ENCODE data around the gene ROS1.

ROS1 gene

DNA sequence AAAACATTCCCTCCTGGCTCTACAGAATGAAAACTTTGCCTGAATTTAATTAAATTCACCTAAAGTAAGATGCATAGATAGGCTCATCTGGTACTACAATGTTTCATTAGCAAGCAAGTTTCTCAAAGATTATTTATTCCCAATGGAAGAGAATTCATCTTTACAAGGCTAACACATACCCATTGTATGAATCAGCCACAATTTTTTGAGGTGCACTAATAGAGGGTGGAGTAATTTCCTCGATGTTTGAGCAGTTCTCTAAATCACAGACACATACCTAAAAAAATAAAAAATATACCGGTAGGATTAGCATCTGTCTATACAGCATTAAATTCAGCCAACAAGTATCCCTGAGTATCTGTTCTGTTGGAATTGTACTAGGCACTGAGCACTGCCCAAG lies 32.7 kb downstream of the ROS1 start:
- Histone ChIP-seq H3K4me1 (ENCODE audit: control insufficient read depth in 1 of 2, insufficient read depth in 1 of 2, low read depth in 1 of 2, low read length in 1 of 2) (no peaks in the 10 kb centered on the region), H3K27ac (no peak overlapping the region), H3K9me3 (no peaks in the 10 kb centered on the region), H3K27me3 (no peaks in the 10 kb centered on the region), H3K4me3 (ENCODE audit: low read depth in 1 of 2, low read length in 1 of 2) (no peak overlapping the region), H3K36me3 (no peaks in the 10 kb centered on the region)
- TF ChIP-seq, protein P1, sequence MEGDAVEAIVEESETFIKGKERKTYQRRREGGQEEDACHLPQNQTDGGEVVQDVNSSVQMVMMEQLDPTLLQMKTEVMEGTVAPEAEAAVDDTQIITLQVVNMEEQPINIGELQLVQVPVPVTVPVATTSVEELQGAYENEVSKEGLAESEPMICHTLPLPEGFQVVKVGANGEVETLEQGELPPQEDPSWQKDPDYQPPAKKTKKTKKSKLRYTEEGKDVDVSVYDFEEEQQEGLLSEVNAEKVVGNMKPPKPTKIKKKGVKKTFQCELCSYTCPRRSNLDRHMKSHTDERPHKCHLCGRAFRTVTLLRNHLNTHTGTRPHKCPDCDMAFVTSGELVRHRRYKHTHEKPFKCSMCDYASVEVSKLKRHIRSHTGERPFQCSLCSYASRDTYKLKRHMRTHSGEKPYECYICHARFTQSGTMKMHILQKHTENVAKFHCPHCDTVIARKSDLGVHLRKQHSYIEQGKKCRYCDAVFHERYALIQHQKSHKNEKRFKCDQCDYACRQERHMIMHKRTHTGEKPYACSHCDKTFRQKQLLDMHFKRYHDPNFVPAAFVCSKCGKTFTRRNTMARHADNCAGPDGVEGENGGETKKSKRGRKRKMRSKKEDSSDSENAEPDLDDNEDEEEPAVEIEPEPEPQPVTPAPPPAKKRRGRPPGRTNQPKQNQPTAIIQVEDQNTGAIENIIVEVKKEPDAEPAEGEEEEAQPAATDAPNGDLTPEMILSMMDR (IDR thresholded peaks at IDR 0.05), result no peak

DNA sequence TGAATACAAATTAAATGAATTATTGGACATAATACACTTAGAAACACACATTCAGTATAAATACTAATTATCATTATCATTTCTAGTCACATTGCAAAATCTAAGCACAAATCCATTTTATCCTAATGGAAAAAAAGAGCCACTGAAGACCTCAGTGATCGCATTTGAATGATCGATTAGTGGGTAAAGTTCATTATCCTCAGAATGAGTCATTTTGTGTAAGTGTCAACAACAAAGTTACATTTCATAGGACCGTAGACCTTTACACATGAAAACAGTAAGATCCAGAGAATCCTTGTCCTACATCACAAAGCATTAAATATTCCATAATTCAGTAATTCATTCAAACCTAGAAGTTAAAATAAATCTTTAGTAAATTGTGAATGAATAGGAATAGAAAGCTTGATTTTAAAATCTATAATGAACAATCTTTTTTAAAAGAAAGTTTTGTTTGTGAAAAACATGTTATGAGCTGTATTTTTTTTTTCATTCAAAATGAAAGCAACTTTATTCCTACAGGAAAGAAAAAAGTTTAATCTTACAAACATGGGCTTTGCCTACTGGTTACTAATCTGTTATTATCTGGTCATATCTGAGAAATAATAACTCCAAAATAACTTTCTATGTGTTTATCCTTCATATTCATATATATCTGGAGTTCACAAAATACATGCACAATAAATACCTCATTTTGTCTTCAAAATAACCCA lies 33.7 kb downstream of the ROS1 start:
- H3K27ac ChIP-seq, result no peak overlapping the region
- H3K4me1 ChIP-seq (ENCODE audit: control insufficient read depth in 1 of 2, insufficient read depth in 1 of 2, low read depth in 1 of 2, low read length in 1 of 2), result no peaks in the 10 kb centered on the region
- H3K9me3 ChIP-seq, result no peaks in the 10 kb centered on the region
- TF ChIP-seq, protein P1 (IDR thresholded peaks at IDR 0.05), result no peak
- H3K27me3 ChIP-seq, result no peaks in the 10 kb centered on the region
- no peak overlapping the region for H3K4me3 ChIP-seq (ENCODE audit: low read depth in 1 of 2, low read length in 1 of 2)
- no peaks in the 10 kb centered on the region for H3K36me3 ChIP-seq

DNA sequence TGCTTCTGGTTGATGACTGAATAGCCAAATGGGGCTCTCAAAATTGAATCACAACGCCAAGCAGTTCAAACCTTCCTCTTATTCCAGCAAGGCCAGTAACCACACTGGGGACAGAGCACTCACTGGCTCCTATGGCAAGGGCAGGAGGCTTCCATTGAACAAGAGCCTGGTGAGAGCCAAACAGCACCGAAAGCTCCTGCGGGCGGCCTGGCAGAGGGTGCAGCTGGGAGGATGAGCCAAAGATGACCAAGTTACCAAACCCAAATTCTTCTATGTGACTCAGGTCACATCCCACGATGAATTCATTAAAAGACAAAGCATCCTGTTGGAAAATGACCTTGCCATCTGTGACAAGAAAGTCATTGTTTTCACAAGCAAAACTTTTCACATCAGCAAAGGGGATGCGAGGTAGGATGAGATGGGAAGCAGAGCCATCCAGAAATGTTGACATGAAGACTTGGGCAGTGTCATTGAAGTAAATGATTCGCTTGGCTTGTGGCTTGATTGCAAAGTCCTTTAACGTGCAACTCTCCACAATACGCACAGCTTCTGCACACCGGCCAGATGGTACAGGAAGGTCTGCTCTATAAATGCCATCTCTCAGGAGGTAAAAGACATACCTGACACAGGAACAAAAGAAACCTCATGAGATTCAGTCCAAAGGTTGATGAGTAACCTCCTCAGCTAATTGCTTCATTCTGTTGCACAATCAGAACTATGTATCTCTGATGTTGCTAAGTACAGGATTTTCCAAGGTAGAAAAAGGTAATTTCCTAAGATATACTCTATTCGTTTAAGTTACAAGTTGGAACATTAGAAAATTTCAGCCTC lies 36.3 kb downstream of the ROS1 start:
- Histone ChIP-seq H3K9me3 (no peaks in the 10 kb centered on the region), H3K27ac (no peak overlapping the region), H3K4me3 (ENCODE audit: low read depth in 1 of 2, low read length in 1 of 2) (no peak overlapping the region), H3K27me3 (no peaks in the 10 kb centered on the region), H3K36me3 (no peaks in the 10 kb centered on the region), H3K4me1 (ENCODE audit: control insufficient read depth in 1 of 2, insufficient read depth in 1 of 2, low read depth in 1 of 2, low read length in 1 of 2) (no peaks in the 10 kb centered on the region)
- TF ChIP-seq, protein P1 (IDR thresholded peaks at IDR 0.05), result no peak

DNA sequence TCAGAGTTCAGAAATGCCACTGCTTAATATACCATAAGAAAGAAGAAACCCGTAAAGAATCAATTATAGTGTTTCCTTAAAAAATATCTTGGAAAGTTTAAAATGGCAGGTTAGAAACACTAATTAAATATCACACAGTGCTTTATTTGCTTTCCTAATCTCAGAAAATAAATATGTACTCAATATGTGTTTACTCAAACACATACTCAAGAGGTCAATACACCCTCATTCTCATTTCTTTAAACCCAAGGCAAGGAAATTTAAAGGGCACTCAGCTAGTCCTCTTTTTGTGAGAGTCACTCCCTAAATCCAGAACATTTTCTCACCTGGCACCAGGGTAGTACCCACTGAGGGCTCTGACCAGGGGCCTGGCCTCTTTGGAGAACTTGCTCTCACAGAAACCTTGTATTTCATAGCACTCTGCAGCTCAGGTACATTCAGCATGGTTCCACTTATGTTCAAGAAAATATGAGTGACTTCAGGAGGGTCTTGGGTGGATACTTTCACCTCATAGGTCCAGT lies 38.2 kb downstream of the ROS1 start:
- Histone ChIP-seq H3K27ac (no peak overlapping the region), H3K4me3 (ENCODE audit: low read depth in 1 of 2, low read length in 1 of 2) (no peak overlapping the region), H3K36me3 (no peaks in the 10 kb centered on the region), H3K9me3 (no peaks in the 10 kb centered on the region), H3K4me1 (ENCODE audit: control insufficient read depth in 1 of 2, insufficient read depth in 1 of 2, low read depth in 1 of 2, low read length in 1 of 2) (no peaks in the 10 kb centered on the region), H3K27me3 (no peaks in the 10 kb centered on the region)
- TF ChIP-seq, protein P1 (IDR thresholded peaks at IDR 0.05), result no peak

DNA sequence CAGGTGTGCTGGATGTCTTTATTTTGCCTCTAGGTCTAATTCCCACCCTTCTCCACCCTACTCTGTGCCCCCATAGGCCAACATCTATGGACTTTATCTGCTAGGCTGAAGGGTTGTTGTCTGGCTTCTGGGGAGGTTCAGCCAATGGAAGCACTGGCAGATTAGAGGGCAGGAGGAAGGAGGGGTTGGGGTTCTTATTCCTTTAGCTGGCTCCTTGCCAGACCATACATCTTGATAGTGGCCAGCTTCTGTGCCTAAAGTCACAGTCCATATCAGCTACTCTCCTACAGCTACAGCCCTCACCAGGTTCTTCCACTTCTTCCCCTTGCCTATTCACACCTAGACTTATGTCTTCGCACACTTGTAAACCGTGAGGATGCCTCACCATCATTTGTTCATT lies 41.1 kb downstream of the ROS1 start:
- Histone ChIP-seq H3K9me3 (no peaks in the 10 kb centered on the region), H3K4me1 (ENCODE audit: control insufficient read depth in 1 of 2, insufficient read depth in 1 of 2, low read depth in 1 of 2, low read length in 1 of 2) (no peaks in the 10 kb centered on the region), H3K27ac (no peak overlapping the region), H3K36me3 (no peaks in the 10 kb centered on the region), H3K27me3 (no peaks in the 10 kb centered on the region), H3K4me3 (ENCODE audit: low read depth in 1 of 2, low read length in 1 of 2) (no peak overlapping the region)
- TF ChIP-seq, protein P1 (IDR thresholded peaks at IDR 0.05), result no peak

All from neutrophil (primary cell).